ENCODE data around the gene OSBPL1A.
"Not testable (repeated sequence)": the region's sequence is repeated elsewhere in the genome, so short reads cannot be mapped to it uniquely, and the experiment has no call there.

OSBPL1A gene

GRCh38 chr18:24381126-24381525 is 16.5 kb downstream of the OSBPL1A start:
- DNase-seq (ENCODE audit: extremely low spot score), result no peak
- ChIA-PET POLR2A (interaction anchor here (1.3 kb wide), 1 partner anchor 242 kb away, joined by 5 read pairs; the partner anchor contains the start of gene CABYR), CTCF (interaction anchor here (0.6 to 1.5 kb wide), 3 partner anchors 12 to 106 kb away, joined by 3 to 5 read pairs (median 4); no protein-coding TSS in a partner anchor)
- TF ChIP-seq LEF1 (IDR thresholded peaks at IDR 0.05; ENCODE audit: borderline replicate concordance) (no peak), FOXA1 (IDR thresholded peaks at IDR 0.05) (no peak), CTBP1 (IDR thresholded peaks at IDR 0.05; ENCODE audit: borderline replicate concordance) (no peak), TARDBP (IDR thresholded peaks at IDR 0.05) (no peak), SP1 (IDR thresholded peaks at IDR 0.05) (no peak), FOXK2 (IDR thresholded peaks at IDR 0.05) (no peak), FOXM1 (IDR thresholded peaks at IDR 0.05; ENCODE audit: borderline replicate concordance) (no peak), NFRKB (IDR thresholded peaks at IDR 0.05) (no peak)

GRCh38 chr18:24380163-24380747 is 17.4 kb downstream of the OSBPL1A start:
- no peak for DNase-seq (ENCODE audit: extremely low spot score)
- TF ChIP-seq ARNT (IDR thresholded peaks at IDR 0.05) (no peak), SUZ12 (IDR thresholded peaks at IDR 0.05) (no peak), FOXA1 (IDR thresholded peaks at IDR 0.05) (no peak), ZNF384 (IDR thresholded peaks at IDR 0.05) (no peak), LEF1 (IDR thresholded peaks at IDR 0.05; ENCODE audit: borderline replicate concordance) (no peak), CTBP1 (IDR thresholded peaks at IDR 0.05; ENCODE audit: borderline replicate concordance) (no peak), HDGF (IDR thresholded peaks at IDR 0.05; ENCODE audit: borderline replicate concordance) (no peak), NFRKB (IDR thresholded peaks at IDR 0.05) (no peak), FOXK2 (IDR thresholded peaks at IDR 0.05) (no peak)
- ChIA-PET CTCF (interaction anchor here (0.5 to 1.5 kb wide), 2 partner anchors 17 to 20 kb away, joined by 3 to 4 read pairs; no protein-coding TSS in a partner anchor), POLR2A (interaction anchor here (1.3 kb wide), 1 partner anchor 241 kb away, joined by 5 read pairs; the partner anchor contains the start of gene CABYR)

- TF ChIP-seq PKNOX1 (IDR thresholded peaks at IDR 0.05), result no peak
- no peak for TF ChIP-seq L3MBTL2 (conservative IDR thresholded peaks at IDR 0.05)
- no peak for TF ChIP-seq LEF1 (IDR thresholded peaks at IDR 0.05; ENCODE audit: borderline replicate concordance)
- no peak for TF ChIP-seq ELF4 (IDR thresholded peaks at IDR 0.05)
- TF ChIP-seq SUZ12 (IDR thresholded peaks at IDR 0.05), result no peak
- TF ChIP-seq ARNT (IDR thresholded peaks at IDR 0.05), result no peak
- no peak for TF ChIP-seq NFRKB (IDR thresholded peaks at IDR 0.05)
- no peak for TF ChIP-seq HDGF (IDR thresholded peaks at IDR 0.05; ENCODE audit: borderline replicate concordance)
- TF ChIP-seq CTBP1 (IDR thresholded peaks at IDR 0.05; ENCODE audit: borderline replicate concordance), result no peak
- no peak for TF ChIP-seq TARDBP (IDR thresholded peaks at IDR 0.05)
- DNase-seq (ENCODE audit: extremely low spot score), result no peak
- ChIA-PET CTCF (no interaction called here), POLR2A (no interaction called here)
Observed at GRCh38 chr18:24378598-24378997, 19.0 kb downstream of the OSBPL1A start.

- POLR2A ChIA-PET, result interaction anchor here (1.4 kb wide), 1 partner anchor 238 kb away, joined by 3 read pairs; the partner anchor contains the start of gene CABYR
Observed at GRCh38 chr18:24376531-24376930, 21.1 kb downstream of the OSBPL1A start.

GRCh38 chr18:24373328-24373727 is 24.3 kb downstream of the OSBPL1A start:
- TF ChIP-seq SUZ12 (IDR thresholded peaks at IDR 0.05) (no peak), NFRKB (IDR thresholded peaks at IDR 0.05) (no peak), ELF4 (IDR thresholded peaks at IDR 0.05) (no peak), FOXA1 (IDR thresholded peaks at IDR 0.05) (no peak), SP1 (IDR thresholded peaks at IDR 0.05) (no peak), L3MBTL2 (conservative IDR thresholded peaks at IDR 0.05) (no peak), CTBP1 (IDR thresholded peaks at IDR 0.05; ENCODE audit: borderline replicate concordance) (no peak), TARDBP (IDR thresholded peaks at IDR 0.05) (no peak), ZNF384 (IDR thresholded peaks at IDR 0.05) (no peak), LEF1 (IDR thresholded peaks at IDR 0.05; ENCODE audit: borderline replicate concordance) (no peak), FOXK2 (IDR thresholded peaks at IDR 0.05) (no peak), PKNOX1 (IDR thresholded peaks at IDR 0.05) (no peak), HDGF (IDR thresholded peaks at IDR 0.05; ENCODE audit: borderline replicate concordance) (no peak), FOXM1 (IDR thresholded peaks at IDR 0.05; ENCODE audit: borderline replicate concordance) (no peak), ARNT (IDR thresholded peaks at IDR 0.05) (no peak), BHLHE40 (IDR thresholded peaks at IDR 0.05; ENCODE audit: borderline replicate concordance) (no peak)
- ChIA-PET POLR2A (no interaction called here), CTCF (interaction anchor here (0.7 kb wide), 1 partner anchor 78 kb away, joined by 3 read pairs; no protein-coding TSS in a partner anchor)
- DNase-seq (ENCODE audit: extremely low spot score), result no peak

More at GRCh38 chr18:24376531-24376930, 21.1 kb downstream of the OSBPL1A start:
- CTCF ChIA-PET, result interaction anchor here (1.1 kb wide), 1 partner anchor 17 kb away, joined by 3 read pairs; no protein-coding TSS in a partner anchor
- DNase-seq (ENCODE audit: extremely low spot score), result not testable (repeated sequence)

- CTCF ChIA-PET, result interaction anchor here (0.6 to 0.7 kb wide), 2 partner anchors 77 to 130 kb away, joined by 3 read pairs; no protein-coding TSS in a partner anchor
- DNase-seq (ENCODE audit: extremely low spot score), result no peak
- POLR2A ChIA-PET, result no interaction called here
- TF ChIP-seq SP1 (IDR thresholded peaks at IDR 0.05) (no peak), ELF4 (IDR thresholded peaks at IDR 0.05) (no peak), ZNF384 (IDR thresholded peaks at IDR 0.05) (no peak), ARNT (IDR thresholded peaks at IDR 0.05) (no peak), FOXK2 (IDR thresholded peaks at IDR 0.05) (no peak), SUZ12 (IDR thresholded peaks at IDR 0.05) (no peak), FOXA1 (IDR thresholded peaks at IDR 0.05) (no peak)
Observed at GRCh38 chr18:24372279-24372872, 25.2 kb downstream of the OSBPL1A start.

GRCh38 chr18:24370120-24370519 is 27.5 kb downstream of the OSBPL1A start:
- DNase-seq (ENCODE audit: extremely low spot score), result no peak
- CTCF ChIA-PET, result interaction anchor here (0.8 to 1.4 kb wide), 2 partner anchors 119 to 194 kb away, joined by 3 read pairs; no protein-coding TSS in a partner anchor
- TF ChIP-seq ZNF384 (IDR thresholded peaks at IDR 0.05), result no peak
- no peak for TF ChIP-seq FOXK2 (IDR thresholded peaks at IDR 0.05)
- no peak for TF ChIP-seq FOXA1 (IDR thresholded peaks at IDR 0.05)
- POLR2A ChIA-PET, result no interaction called here
